ENCODE measurements around the gene RIPK3.

The RIPK3 gene

GRCh38 chr14:24313913-24314312, 25.9 kb downstream of the RIPK3 start:
- no peak for TF ChIP-seq CTCF (conservative IDR thresholded peaks at IDR 0.05; ENCODE audit: low read length)
- no peak overlapping the region for H3K4me3 ChIP-seq (ENCODE audit: low read length)

GRCh38 chr14:24312736-24313507, 26.9 kb downstream of the RIPK3 start:
- H3K4me3 ChIP-seq (ENCODE audit: low read length) = no peak overlapping the region
- no peak for TF ChIP-seq CTCF (conservative IDR thresholded peaks at IDR 0.05; ENCODE audit: low read length)
- DNase-seq (ENCODE audit: low read depth) = no peak

More at GRCh38 chr14:24313913-24314312, 25.9 kb downstream of the RIPK3 start:
- no peak for DNase-seq (ENCODE audit: low read depth)

- DNase-seq (ENCODE audit: low read depth) = peak; percentile 78
- no peak overlapping the region for H3K4me3 ChIP-seq (ENCODE audit: low read length)
- TF ChIP-seq CTCF (conservative IDR thresholded peaks at IDR 0.05; ENCODE audit: low read length) = no peak; the same call in 1 of the 2 replicates
Observed at GRCh38 chr14:24311837-24312615, 27.8 kb downstream of the RIPK3 start.

- DNase-seq (ENCODE audit: low read depth) = peak; percentile 71
- no peak; the same call in 1 of the 2 replicates for TF ChIP-seq CTCF (conservative IDR thresholded peaks at IDR 0.05; ENCODE audit: low read length)
- peak within 1 kb of the TSS; percentile 29 for H3K4me3 ChIP-seq (ENCODE audit: low read length)
Observed at GRCh38 chr14:24310646-24311604, 28.9 kb downstream of the RIPK3 start, which contains the start of gene LTB4R. TSS of gene LTB4R (plus strand) at chr14:24311502. CDS start at chr14:24315652, 4,150 bp downstream.

GRCh38 chr14:24310265-24310645, 29.5 kb downstream of the RIPK3 start:
- no peak for TF ChIP-seq CTCF (conservative IDR thresholded peaks at IDR 0.05; ENCODE audit: low read length)
- H3K4me3 ChIP-seq (ENCODE audit: low read length) = no peak overlapping the region; the same call in 1 of the 2 replicates
- DNase-seq (ENCODE audit: low read depth) = no peak

- TF ChIP-seq CTCF (conservative IDR thresholded peaks at IDR 0.05; ENCODE audit: low read length) = no peak
- H3K4me3 ChIP-seq (ENCODE audit: low read length) = peak within 1 kb of the TSS; percentile 29
- no peak for DNase-seq (ENCODE audit: low read depth)
Observed at GRCh38 chr14:24309538-24310264, 30.1 kb downstream of the RIPK3 start, which contains the start of gene LTB4R2. TSS of gene LTB4R2 (plus strand) at chr14:24310140. CDS start at chr14:24310665, 525 bp downstream.

Data from AG10803 (cell line).